Neuronal stem cell (in vitro differentiated cells): ENCODE measurements around the gene CCNT2.
"Not testable (repeated sequence)": the region's sequence is repeated elsewhere in the genome, so short reads cannot be mapped to it uniquely, and the experiment has no call there.

Experiments used
- DNase-seq: peaks from one replicate; pipeline ENCODE4 v3.0.0-alpha.2; 2013; ENCODE audit warnings: low spot score
- H2AFZ ChIP-seq: one replicate; pipeline ENCODE4 v1.6.1; 2013; ENCODE audit warnings: mild to moderate bottlenecking, low read length, inconsistent platforms
- H2AK5ac ChIP-seq: 2 replicates; pipeline ENCODE4 v1.6.1; 2013; ENCODE audit warnings: low read depth, mild to moderate bottlenecking, inconsistent platforms, low read length, moderate library complexity, mixed read lengths
- H2BK120ac ChIP-seq: 2 replicates; pipeline ENCODE4 v1.6.1; 2013; ENCODE audit warnings: low read depth, mild to moderate bottlenecking, inconsistent platforms, low read length, moderate library complexity, mixed read lengths
- H2BK12ac ChIP-seq: one replicate; pipeline ENCODE4 v1.6.1; 2013; ENCODE audit warnings: low read length, inconsistent platforms
- H2BK15ac ChIP-seq: 2 replicates; pipeline ENCODE4 v1.6.1; 2013; ENCODE audit warnings: mild to moderate bottlenecking, low read length, inconsistent platforms, mixed read lengths
- H2BK5ac ChIP-seq: one replicate; pipeline ENCODE4 v1.6.1; 2013; ENCODE audit warnings: inconsistent platforms, mild to moderate bottlenecking, low read length, moderate library complexity
- H3K14ac ChIP-seq: one replicate; pipeline ENCODE4 v1.6.1; 2013; ENCODE audit warnings: low read length, inconsistent platforms
- H3K18ac ChIP-seq: 2 replicates; pipeline ENCODE4 v1.6.1; 2013; ENCODE audit warnings: low read length, inconsistent platforms
- H3K23ac ChIP-seq: 2 replicates; pipeline ENCODE4 v1.6.1; 2013; ENCODE audit warnings: low read depth, mild to moderate bottlenecking, mixed read lengths, low read length, inconsistent platforms; ENCODE audit not compliant: poor library complexity
- H3K27ac ChIP-seq: replicated peaks from 3 replicates; pipeline ENCODE4 v1.5.1; 2013; ENCODE audit warnings: low read length, inconsistent platforms
- H3K27me3 ChIP-seq, 3 experiments: 2 replicates each; pipeline ENCODE4 v1.6.1; 2013; ENCODE audit warnings: low read length in 3 of 3, mild to moderate bottlenecking in 2 of 3, inconsistent platforms in 1 of 3, low read depth in 1 of 3, mixed read lengths in 1 of 3, moderate library complexity in 1 of 3; ENCODE audit not compliant: control insufficient read depth in 3 of 3, insufficient read depth in 3 of 3
- H3K36me3 ChIP-seq, 2 donors: replicated peaks in 1 of 2; 2 replicates each; pipeline ENCODE4 v1.6.1; 2013; ENCODE audit warnings: low read length in 2 of 2; ENCODE audit not compliant: control insufficient read depth in 2 of 2, insufficient read depth in 2 of 2
- H3K4ac ChIP-seq: 2 replicates; pipeline ENCODE4 v1.6.1; 2013; ENCODE audit warnings: inconsistent platforms, mild to moderate bottlenecking, low read length, moderate library complexity
- H3K4me1 ChIP-seq, 2 donors: 1 replicate in 1 of 2; 2 replicates in 1 of 2; pipeline ENCODE4 v1.6.1; 2013; ENCODE audit warnings: low read length in 2 of 2, low read depth in 1 of 2; ENCODE audit not compliant: control insufficient read depth in 2 of 2, insufficient read depth in 1 of 2
- H3K4me2 ChIP-seq: one replicate; pipeline ENCODE4 v1.6.1; 2013; ENCODE audit warnings: mild to moderate bottlenecking, low read length, inconsistent platforms; ENCODE audit not compliant: insufficient read depth, poor library complexity, severe bottlenecking
- H3K4me3 ChIP-seq, 2 donors: 2 replicates each; pipeline ENCODE4 v1.5.1; 2013; ENCODE audit warnings: low read length in 2 of 2, mild to moderate bottlenecking in 2 of 2, inconsistent platforms in 1 of 2, moderate library complexity in 1 of 2
- H3K79me1 ChIP-seq: one replicate; pipeline ENCODE4 v1.6.1; 2013; ENCODE audit warnings: low read depth, mild to moderate bottlenecking, inconsistent platforms, low read length, moderate library complexity
- H3K9ac ChIP-seq: one replicate; pipeline ENCODE4 v1.6.1; 2013; ENCODE audit warnings: mild to moderate bottlenecking, low read depth, low read length, inconsistent platforms; ENCODE audit not compliant: poor library complexity
- H3K9me3 ChIP-seq, 2 donors: replicated peaks in 1 of 2; 2 replicates each; pipeline versions ENCODE3 to v1.6.1; 2013; ENCODE audit warnings: low read length in 2 of 2, mild to moderate bottlenecking in 2 of 2, inconsistent platforms in 1 of 2, low read depth in 1 of 2, mixed read lengths in 1 of 2, moderate library complexity in 1 of 2; ENCODE audit not compliant: control insufficient read depth in 2 of 2, insufficient read depth in 1 of 2
- H4K8ac ChIP-seq: one replicate; pipeline ENCODE4 v1.6.1; 2013; ENCODE audit warnings: low read depth, mild to moderate bottlenecking, inconsistent platforms, low read length, moderate library complexity
- H4K91ac ChIP-seq: one replicate; pipeline ENCODE4 v1.6.1; 2013; ENCODE audit warnings: low read length, low read depth, mild to moderate bottlenecking, inconsistent platforms; ENCODE audit not compliant: poor library complexity
- WGBS, 2 donors: extraction: QIAGEN DNeasy Blood & Tissue Kit; methylation state at CpG; one replicate each; pipeline ENCODE4 v1.1.7; 2013; ENCODE audit warnings: missing lambda C conversion rate in 2 of 2, mixed read lengths in 1 of 2; ENCODE audit not compliant: insufficient read length in 2 of 2, insufficient replicate concordance in 1 of 2; ENCODE audit errors: extremely low coverage in 2 of 2; 5-methylcytosine and 5-hydroxymethylcytosine counted together

The CCNT2 gene

DNA sequence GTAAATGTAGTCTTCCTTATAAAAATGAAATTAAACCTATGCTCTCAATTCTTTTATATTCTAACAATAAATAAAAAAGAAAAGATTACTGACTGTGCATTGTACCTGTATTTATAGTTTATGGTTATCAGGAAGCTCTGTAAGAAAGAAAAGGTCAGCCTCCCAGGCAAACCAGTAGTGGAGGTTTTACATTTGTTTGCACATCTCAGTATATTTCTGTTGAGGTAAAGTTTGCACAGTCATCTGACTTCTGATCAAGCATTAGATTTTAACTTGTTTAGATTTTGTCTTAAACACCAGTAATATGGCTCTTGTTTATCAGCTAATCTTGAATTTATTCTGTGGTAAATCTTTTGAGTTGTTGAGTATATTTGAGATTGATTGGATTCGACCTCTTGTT lies 37.1 kb downstream of the CCNT2 start:
- no peak overlapping the region for H3K23ac ChIP-seq
- no peaks in the 10 kb centered on the region for H3K9me3 ChIP-seq
- no peak overlapping the region for H3K27ac ChIP-seq
- no peak overlapping the region for H3K4me3 ChIP-seq
- H2BK5ac ChIP-seq, result no peak overlapping the region
- no peak overlapping the region for H4K91ac ChIP-seq
- H3K36me3 ChIP-seq, result peaks cover 14 to 84% of the 10 kb centered on the region in 2 donors
- no peak overlapping the region for H3K4me2 ChIP-seq
- no peaks in the 10 kb centered on the region for H3K27me3 ChIP-seq
- H2BK12ac ChIP-seq, result no peak overlapping the region
- H2AK5ac ChIP-seq, result no peak overlapping the region
- no peak overlapping the region for H3K4ac ChIP-seq
- no peak for DNase-seq
- H2BK15ac ChIP-seq, result no peak overlapping the region
- no peak overlapping the region for H3K14ac ChIP-seq
- H3K18ac ChIP-seq, result no peak overlapping the region
- H3K79me1 ChIP-seq, result no peaks in the 10 kb centered on the region
- no peak overlapping the region for H2BK120ac ChIP-seq
- no peak overlapping the region for H3K9ac ChIP-seq
- H4K8ac ChIP-seq, result no peak overlapping the region
- H3K4me1 ChIP-seq, result no peaks in the 10 kb centered on the region
- H2AFZ ChIP-seq, result no peak overlapping the region
- no CpG with 5 or more reads among the region's 1 CpG for WGBS, 2 donors

DNA sequence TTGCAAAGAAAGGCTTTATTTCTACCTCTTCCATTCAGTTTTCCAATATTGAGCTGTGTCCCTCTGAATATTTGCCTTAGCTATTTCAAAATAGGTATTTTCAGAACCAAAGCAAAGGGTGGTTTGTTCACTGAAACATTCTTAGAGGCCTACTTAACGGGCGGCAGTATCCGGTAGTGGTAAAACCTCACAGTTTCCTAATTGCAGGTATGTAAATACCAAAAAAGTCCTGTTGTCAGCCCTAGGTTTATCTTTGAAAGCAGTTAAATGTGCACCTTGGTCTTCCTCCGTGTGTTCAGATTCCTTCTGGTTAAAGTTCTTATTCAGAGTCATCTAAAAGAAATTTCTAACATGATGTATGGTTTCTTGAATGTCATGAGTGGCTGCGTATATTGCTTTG lies 38.9 kb downstream of the CCNT2 start:
- Histone ChIP-seq H4K91ac (no peak overlapping the region), H2BK12ac (no peak overlapping the region), H2BK15ac (no peak overlapping the region), H3K4me2 (no peak overlapping the region), H3K4me3 (no peak overlapping the region), H3K27ac (no peak overlapping the region), H3K4ac (no peak overlapping the region), H2AK5ac (no peak overlapping the region), H3K9ac (no peak overlapping the region), H3K27me3 (no peaks in the 10 kb centered on the region), H3K9me3 (no peaks in the 10 kb centered on the region), H3K23ac (no peak overlapping the region), H3K18ac (no peak overlapping the region), H3K14ac (no peak overlapping the region), H2BK5ac (no peak overlapping the region), H4K8ac (no peak overlapping the region), H2BK120ac (no peak overlapping the region), H2AFZ (no peak overlapping the region), H3K36me3 (peaks cover 14 to 66% of the 10 kb centered on the region in 2 donors), H3K79me1 (no peaks in the 10 kb centered on the region), H3K4me1 (peaks cover 0 to 3% of the 10 kb centered on the region in 2 donors)
- DNase-seq, result no peak
- WGBS, 2 donors, result no CpG with 5 or more reads among the region's 5 CpGs

DNA sequence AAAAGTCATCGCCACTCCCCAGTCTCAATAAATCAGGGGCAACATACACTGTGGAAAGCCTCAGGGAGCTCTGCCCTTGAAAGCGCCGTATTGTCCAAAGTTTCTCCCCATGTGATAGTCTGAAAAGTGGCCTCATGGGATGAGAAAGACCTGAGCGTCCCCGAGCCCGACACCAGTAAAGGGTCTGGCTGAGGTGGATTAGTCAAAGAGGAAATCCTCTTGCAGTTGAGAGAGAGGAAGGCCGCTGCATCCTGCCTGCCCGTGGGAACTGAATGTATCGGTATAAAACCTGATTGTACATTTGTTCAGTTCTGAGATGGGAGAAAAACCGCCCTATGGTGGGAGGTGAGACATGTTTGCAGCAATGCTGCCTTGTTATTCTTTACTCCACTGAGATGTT lies 48.5 kb downstream of the CCNT2 start:
- H3K36me3 ChIP-seq, H2BK15ac ChIP-seq, H3K4me1 ChIP-seq, H3K79me1 ChIP-seq, H3K14ac ChIP-seq, H3K18ac ChIP-seq, H2BK5ac ChIP-seq, H3K9me3 ChIP-seq, H4K91ac ChIP-seq, H2BK120ac ChIP-seq, H3K4me2 ChIP-seq, H2AFZ ChIP-seq, H3K4ac ChIP-seq, H3K27ac ChIP-seq, H3K23ac ChIP-seq, H2AK5ac ChIP-seq, H4K8ac ChIP-seq, H2BK12ac ChIP-seq, DNase-seq, H3K9ac ChIP-seq, H3K4me3 ChIP-seq, H3K27me3 ChIP-seq: not testable (repeated sequence)
- no CpG with 5 or more reads among the region's 10 CpGs for WGBS, 2 donors

DNA sequence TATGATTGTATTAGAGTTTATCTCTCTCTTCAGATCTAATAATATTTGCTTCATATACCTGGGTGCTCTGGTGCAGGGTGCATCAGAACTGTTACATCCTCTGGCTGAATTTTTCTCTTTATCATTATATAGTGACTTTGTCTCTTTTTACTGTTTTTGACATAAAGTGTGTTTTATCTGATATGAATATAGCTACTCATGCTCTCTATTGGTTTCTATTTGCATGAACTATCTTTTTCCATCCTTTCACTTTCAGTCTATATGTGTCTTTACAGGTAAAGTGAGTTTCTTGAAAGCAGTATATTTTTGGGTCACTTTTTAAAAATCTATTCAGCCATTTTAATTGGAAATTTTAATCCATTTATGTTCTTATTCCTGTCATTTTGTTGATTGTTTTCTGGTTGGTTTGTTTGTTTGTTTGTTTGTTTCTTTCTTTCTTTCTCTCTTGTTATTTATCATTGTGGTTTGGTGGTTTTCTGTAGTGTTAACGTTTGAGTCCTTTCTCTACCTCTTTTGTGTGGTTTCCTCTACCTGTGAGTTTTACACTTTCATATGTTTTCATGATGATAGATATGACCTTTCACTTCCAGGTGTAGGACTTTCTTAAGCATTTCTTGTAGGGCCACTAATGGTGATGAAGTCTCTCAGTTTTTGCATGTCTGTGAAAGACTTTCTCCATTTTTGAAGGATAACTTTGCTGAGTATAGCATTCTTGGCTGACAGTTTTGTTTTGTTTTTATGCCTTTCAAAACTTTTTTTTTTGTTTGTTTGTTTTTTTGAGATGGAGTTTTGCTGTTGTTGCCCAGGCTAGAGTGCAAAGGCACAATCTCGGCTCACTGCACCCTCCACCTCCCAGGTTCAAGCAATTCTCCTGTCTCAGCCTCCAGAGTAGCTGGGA lies 54.9 kb downstream of the CCNT2 start:
- H3K23ac ChIP-seq, result no peak overlapping the region
- no peak overlapping the region for H2BK12ac ChIP-seq
- peaks cover 0 to 7% of the 10 kb centered on the region in 2 donors for H3K9me3 ChIP-seq
- no peak overlapping the region for H3K14ac ChIP-seq
- H3K18ac ChIP-seq, result no peak overlapping the region
- DNase-seq, result no peak
- H2AFZ ChIP-seq, result no peak overlapping the region
- no peak overlapping the region for H3K9ac ChIP-seq
- H3K27me3 ChIP-seq, result no peaks in the 10 kb centered on the region
- H4K91ac ChIP-seq, result no peak overlapping the region
- no peak overlapping the region for H3K4me3 ChIP-seq
- H3K4me2 ChIP-seq, result no peak overlapping the region
- no peak overlapping the region for H2BK15ac ChIP-seq
- H2BK5ac ChIP-seq, result no peak overlapping the region
- no peak overlapping the region for H3K27ac ChIP-seq
- H4K8ac ChIP-seq, result no peak overlapping the region
- no peak overlapping the region for H3K4ac ChIP-seq
- no peaks in the 10 kb centered on the region for H3K4me1 ChIP-seq
- no peaks in the 10 kb centered on the region for H3K36me3 ChIP-seq
- no peak overlapping the region for H2AK5ac ChIP-seq
- H3K79me1 ChIP-seq, result no peaks in the 10 kb centered on the region
- WGBS, 2 donors, result no CpG with 5 or more reads among the region's 2 CpGs
- no peak overlapping the region for H2BK120ac ChIP-seq
